Activated CD4-positive, alpha-beta T cell treated with anti-CD3 and anti-CD28 coated beads, Interleukin-2, Interleukin-4, amounts not matched to agents 100 ng/mL and 50 ng/mL, durations not matched to agents 16 hours and 8 hours (primary cell): ENCODE results near the gene ZDHHC19.
"Not testable (repeated sequence)": the region's sequence is repeated elsewhere in the genome, so short reads cannot be mapped to it uniquely, and the experiment has no call there.

Experiments used
- DNase-seq: peaks from one replicate; pipeline ENCODE4 v3.0.0-alpha.2; 2020; ENCODE audit warnings: low spot score

The ZDHHC19 gene

DNA sequence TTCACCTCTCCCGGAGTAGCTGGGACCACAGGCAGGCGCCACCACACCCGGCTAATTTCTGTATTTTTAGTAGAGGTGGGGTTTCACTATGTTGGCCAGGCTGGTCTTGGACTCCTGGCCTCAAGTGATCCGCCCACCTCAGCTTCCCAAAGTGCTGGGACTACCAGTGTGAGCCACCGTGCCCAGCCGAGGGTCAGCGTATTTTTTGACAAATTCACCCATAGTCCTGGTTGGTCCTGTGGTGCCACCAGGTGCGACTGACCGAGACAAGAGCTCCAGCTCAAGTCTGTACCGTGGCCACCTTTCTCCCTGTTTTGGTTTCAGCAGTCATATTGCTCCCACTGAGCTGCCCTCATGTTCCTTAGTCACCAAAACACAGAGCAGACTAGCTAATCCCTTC is 13.9 kb upstream of the ZDHHC19 start:
- no peak for DNase-seq

GRCh38 chr3:196222876-196223595 is 11.8 kb upstream of the ZDHHC19 start:
- DNase-seq, result no peak

- no peak for DNase-seq
These were observed 9.8 kb upstream of the ZDHHC19 start for GRCh38 chr3:196220991-196221390.

DNA sequence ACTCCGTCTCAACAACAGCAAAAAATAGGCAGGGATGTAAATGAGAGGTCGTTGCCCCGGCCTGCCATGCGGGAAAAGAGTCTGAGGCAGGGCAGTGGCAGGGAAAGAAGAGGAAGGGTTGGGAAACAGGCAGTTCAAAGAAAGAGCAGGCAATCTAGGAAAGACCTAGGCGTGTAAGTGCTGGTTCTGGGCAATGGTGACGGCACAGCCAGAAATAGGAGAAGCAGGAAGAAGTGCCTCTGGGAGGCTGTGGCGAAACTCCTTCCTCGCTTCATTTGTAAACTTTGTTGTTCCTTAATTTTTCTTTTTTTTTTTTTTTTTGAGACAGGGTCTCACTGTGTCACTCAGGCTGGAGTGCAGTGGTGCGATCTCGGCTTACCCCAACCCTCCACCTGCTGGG is 9.4 kb upstream of the ZDHHC19 start:
- no peak for DNase-seq

- DNase-seq, result no peak
These were observed 8.7 kb upstream of the ZDHHC19 start for GRCh38 chr3:196219970-196220311.

- DNase-seq, result peak; percentile 69
These were observed 8.2 kb upstream of the ZDHHC19 start for GRCh38 chr3:196219194-196219969.

DNA sequence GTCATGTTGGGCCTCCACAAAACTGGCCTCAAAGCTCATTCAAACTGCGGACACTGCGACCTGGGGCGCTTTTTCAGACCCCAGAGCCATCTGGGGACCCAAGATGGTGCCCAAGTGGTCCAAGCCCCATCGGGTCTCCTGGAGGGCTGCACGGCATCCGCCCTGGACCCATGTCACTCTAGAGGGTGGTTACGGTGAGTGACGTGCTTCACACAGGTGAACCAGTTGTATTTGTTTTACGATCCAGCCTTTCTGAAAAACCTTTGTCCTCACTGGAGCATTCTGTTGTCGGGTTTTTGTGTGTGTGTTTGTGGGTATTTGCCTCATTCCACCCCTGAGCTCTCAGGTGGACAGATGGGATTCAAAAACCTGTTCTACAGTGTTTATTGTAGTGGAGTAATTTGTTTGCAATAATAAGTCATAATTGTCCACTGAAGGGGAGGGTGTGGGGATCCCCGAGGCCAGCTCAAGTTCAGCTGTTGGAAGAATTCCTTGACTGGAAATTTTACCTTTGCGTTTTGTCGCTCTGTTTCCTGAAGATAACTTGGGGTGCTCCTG is 7.0 kb upstream of the ZDHHC19 start:
- DNase-seq, result no peak

- DNase-seq, result no peak
These were observed 6.3 kb upstream of the ZDHHC19 start for GRCh38 chr3:196217307-196218154.

DNA sequence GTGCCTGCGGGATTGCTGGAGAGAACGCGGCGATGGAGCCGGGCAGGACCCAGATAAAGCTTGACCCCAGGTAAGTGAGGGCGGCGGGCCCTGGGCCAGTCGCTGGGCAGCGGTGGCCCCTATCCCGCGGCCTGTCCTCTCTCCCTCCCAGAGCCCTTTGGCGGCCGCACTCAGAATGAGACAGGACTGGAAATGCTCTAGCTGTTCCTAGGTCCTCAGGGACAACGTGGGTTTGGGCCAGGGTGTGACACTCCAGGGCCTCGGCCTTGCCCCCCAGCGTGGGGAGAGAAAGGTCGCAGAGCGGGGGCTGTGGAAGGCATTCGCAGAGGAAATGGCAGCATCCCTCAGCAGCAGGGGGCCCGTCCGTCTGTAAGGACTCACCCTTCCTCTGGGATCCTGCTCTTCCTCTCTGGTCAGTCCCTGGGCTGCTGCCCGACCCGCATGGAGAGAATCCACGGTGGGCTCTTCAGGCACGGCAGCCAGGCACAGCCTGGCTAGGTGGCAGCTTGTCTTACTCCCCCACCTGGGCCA is 5.5 kb upstream of the ZDHHC19 start:
- no peak for DNase-seq

GRCh38 chr3:196216089-196216564 is 4.9 kb upstream of the ZDHHC19 start, which contains the start of gene SLC51A:
TSS of gene SLC51A (plus strand) at chr3:196216534. CDS start at chr3:196216713, 179 bp downstream.
- DNase-seq, result no peak

DNA sequence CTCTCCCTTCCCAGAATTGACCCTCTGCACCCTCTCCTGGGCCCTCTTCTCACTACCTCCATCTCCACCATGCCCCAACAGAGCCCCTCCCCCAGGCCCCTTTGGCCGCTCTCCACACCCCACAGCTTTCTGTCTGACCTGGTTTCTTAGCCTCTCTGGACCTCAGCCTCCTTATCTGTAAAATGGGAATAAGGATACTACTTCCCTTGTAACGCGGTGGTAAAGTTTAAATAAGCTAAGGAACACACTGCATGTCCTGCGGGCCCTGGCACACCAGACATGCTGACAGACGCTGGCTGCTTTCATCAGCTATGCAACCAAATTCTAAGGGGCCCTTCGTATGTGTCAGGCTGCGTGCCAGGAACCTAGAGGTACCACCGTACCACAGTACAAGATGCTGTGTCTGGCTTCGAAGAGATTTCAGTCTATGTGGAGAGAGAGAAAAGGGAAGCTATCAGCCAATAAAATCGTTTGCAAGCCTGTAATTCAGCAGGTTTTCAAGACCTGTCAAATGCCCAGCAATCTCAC is 4.4 kb upstream of the ZDHHC19 start:
- DNase-seq, result no peak

- no peak for DNase-seq
These were observed 3.7 kb upstream of the ZDHHC19 start for GRCh38 chr3:196214783-196215441.

GRCh38 chr3:196209944-196210672 is 1.1 kb downstream of the ZDHHC19 start:
- not testable (repeated sequence) for DNase-seq

DNA sequence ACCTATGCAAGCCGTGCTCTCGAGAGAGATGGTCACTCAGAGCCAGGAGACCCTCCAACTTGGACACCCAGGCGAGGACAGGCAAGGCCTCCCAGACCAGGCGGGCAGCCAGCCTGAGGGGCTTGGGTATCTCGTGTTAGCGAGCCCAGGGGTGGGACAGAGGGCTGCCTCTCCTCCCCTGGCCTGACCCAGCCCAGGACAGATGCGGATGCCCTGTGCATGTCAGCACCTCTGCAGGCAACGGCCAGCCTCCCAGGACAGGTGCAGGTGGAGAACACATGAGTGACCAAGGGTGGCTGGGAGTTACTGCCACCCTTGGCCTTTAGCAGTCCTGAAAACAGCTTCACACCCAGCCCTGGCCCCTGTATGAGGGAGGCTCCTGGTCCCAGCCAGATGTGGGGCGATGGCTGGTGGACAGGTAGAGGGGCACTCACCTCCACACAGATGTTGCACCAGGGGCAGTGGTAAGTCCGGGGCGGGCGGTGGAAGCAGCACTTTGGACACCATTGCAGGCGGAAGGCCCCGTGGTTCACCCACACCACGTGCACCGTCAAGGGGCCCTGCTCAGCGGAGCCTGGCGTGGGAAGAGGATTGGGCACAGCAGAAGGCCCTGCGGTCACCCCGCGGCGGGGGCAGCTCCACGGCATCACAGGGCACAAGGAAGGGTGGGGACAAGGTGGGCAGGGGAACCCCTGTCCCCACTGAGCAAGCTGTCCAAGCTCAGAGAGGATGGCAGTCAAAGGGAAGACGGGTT is 2.1 kb downstream of the ZDHHC19 start:
- DNase-seq, result no peak

DNA sequence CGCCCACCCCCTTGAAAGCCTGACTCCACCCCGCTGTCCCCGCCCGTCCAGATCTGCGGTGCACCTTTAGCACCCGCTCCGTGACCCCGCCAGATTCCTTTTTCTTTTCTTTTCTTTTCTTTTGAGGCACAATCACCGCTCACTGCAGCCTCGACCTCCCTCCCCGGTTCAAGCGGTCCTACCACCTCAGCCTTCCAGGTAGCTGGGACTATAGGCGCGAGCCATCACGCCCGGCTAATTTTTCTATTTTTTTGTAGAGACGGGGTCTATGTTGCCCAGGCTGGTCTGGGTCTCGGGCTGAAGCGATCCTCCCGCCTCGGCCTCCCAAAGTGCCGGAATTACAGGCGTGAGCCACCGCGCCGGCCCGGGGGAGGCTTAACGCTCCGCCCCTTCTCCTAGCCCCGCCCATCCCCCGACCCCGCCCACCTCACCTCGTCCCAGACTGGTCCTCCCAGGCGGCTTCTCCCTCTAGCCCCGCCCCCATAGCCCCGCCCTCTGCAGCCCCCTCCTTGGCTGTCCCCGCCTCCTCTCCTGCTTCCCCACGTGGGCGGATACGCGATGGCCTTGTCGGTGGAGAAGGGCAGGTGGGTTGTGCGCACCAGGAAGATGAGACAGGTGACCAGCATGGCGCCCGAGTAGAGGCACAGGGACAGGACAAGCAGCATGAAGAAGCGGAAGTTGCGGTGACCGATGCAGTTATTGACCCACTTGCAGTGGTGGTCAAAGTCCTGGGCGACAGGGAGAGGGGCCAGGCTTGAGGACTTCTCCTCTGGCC is 3.2 kb downstream of the ZDHHC19 start:
- peak; percentile 61 for DNase-seq

DNA sequence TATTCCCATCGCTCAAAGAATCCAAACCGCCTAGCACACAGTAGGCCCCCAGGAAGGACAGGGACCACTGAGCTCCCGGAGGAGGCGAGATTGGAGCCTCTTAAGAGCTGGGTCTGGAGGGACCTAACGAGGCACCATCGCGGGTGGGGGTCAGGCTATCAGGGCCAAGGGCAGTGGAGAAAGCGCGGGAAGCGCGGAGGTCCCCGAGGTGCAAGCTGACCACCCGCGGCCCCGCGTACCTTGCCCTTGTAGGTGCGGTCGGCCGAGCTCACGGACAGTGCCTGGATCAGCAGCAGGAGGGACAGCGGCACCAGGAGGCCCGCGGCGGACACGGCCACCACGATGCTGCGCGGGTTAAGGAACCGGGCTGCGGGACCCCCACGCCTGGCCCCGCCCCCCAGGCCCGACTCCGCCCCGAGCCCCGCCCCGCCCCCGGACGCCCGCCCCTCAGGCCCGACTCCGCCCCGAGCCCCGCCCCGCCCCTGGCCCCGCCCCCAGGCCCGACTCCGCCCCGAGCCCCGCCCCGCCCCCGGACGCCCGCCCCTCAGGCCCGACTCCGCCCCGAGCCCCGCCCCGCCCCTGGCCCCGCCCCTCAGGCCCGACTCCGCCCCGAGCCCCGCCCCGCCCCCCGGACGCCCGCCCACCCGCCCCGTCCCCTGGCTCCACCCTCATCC is 3.9 kb downstream of the ZDHHC19 start:
- no peak for DNase-seq

GRCh38 chr3:196205442-196206205 is 5.6 kb downstream of the ZDHHC19 start:
- DNase-seq, result not testable (repeated sequence)
